GM19193 (cell line): ENCODE measurements around the gene ZNF768.
A peak's percentile ranks its signal among the peaks of the same experiment; 100 is the strongest.

Experiments used
- POLR2A ChIP-seq: IDR thresholded peaks from 4 replicates; pipeline ENCODE4 v1.6.1; 2011; ENCODE audit not compliant: insufficient read depth, insufficient read length; ENCODE audit errors: extremely low read depth

Gene ZNF768

GRCh38 chr16:30541502-30542329 lies 15.3 kb upstream of the ZNF768 start:
- TF ChIP-seq POLR2A, result no peak

- TF ChIP-seq POLR2A, result no peak
Measured at GRCh38 chr16:30539000-30539964, 12.9 kb upstream of the ZNF768 start.

DNA sequence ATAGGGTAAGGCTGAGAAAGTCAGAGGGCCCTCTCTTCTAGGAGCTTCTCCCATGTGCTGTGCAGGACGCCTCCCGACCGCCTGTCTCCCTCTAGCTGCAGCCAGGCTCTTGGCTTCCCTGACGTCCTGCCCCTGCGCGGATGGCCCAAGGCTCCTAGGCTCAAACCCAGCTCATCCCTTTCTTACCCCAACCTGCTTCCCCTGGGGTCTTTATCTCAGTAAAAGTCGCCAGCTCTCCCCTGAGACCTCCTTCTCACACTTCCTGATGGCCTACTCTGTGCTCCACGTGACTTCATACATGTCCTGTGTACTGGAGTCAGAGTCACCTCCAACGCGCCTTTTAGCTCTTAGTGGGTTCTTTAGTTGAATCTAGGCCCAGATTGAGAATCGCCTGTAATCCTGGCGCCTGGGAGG lies 9.4 kb upstream of the ZNF768 start:
- TF ChIP-seq POLR2A, result peak; percentile 49

DNA sequence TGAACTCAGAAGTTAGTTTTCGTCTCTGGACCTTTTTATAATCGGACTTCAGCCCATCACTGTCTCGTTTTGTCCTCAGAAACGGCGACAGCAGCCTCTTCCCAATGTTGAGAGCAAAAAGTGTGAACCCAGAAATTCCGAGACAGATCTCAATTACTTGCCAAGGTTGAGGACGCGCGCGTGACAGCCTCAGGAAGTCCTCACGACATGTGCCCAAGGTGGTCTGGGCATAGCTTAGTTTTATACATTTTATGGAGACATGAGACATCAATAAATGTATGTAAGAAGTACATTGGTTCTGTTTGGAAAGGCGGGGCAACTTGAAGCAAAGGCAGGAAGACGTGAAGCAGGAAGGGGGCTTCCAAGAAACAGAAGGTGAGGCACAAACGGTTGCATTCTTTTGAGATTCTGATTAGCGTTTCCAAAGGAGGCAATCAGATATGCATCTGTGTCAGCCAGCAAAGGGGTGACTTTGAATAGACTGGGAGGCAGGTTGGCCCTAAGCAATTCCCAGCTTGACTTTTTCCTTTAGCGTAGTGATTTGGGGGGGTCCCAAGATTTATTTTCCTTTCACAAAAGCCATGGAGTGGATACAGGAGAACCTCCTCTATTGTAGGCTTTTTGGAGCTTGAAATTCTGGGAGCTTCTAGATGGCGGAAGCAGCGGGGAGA lies 8.9 kb upstream of the ZNF768 start:
- TF ChIP-seq POLR2A, result no peak

GRCh38 chr16:30534368-30535105 lies 8.2 kb upstream of the ZNF768 start, which contains the start of gene ZNF747:
Gene ZNF747 (minus strand): TSS chr16:30534858. CDS start chr16:30534679, 179 bp downstream.
- peak; percentile 79 for TF ChIP-seq POLR2A

GRCh38 chr16:30533748-30534367 lies 7.5 kb upstream of the ZNF768 start:
- TF ChIP-seq POLR2A, result no peak

DNA sequence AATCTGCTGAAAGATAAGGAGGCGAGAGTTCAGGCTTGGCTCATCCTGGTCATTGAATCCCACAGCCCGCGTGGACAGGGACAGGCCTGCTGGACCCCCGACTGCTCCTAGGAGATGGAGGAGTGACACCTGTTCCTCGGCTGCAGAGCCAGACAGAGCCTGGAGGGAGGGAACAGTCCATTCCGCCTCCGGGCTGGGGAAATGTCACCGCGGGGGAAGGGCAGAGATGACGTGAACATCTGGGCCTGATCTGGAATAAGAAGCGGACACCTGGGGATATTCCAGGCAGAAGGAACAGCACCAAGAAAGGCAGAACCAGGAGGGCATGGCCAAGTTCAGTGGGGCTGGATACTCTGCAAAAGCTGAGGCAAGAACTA lies 6.8 kb upstream of the ZNF768 start:
- no peak for TF ChIP-seq POLR2A

GRCh38 chr16:30532285-30533145 lies 6.1 kb upstream of the ZNF768 start:
- TF ChIP-seq POLR2A, result no peak

DNA sequence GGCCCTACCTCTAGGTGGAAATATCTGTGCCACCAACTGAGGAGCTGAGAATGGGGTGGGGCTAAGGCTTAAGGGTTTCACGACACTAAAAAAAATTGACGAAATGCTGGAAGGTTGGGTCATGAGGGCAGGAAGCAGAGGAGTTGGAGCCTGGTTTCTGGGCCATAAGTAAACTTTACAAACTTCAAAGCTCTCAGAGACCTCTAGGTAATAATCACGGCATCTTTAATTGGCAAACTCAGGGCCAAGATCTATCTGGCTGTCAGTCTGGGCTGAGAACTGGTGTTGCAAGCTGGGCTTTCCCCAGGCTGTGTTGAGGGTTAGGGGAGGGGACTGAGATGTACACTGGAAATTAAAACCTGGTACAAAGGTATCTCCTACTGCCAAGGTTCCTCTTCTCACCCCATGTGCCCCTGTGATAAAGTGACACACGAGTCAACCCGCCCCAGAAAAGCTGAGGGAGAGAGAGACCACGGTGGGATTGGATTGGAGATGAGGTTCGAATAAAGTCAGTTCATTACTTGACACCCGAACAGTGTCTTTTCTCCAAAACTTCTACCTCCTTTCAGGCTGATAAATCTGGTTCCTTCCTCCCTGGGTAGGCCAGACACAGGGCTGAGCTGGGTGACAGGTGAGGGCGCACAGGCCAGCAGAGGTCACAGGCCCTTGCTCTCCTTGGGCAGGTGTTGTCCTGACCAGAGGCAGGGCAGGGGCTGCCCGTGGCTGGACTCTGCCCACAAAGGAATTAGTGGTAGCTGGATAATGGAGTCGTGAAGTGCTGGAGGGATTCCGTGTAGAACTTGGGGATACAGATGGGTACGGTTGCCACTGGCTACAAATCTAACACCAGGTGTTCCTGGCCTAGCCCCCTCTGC lies 4.0 kb upstream of the ZNF768 start:
- no peak for TF ChIP-seq POLR2A

- TF ChIP-seq POLR2A, result peak; percentile 21
Measured at GRCh38 chr16:30528799-30529457, 2.6 kb upstream of the ZNF768 start.

- TF ChIP-seq POLR2A, result no peak
Measured at GRCh38 chr16:30527635-30528178, 1.3 kb upstream of the ZNF768 start.
